ENCODE data around the gene CDK16. TPM values are rescaled to one million over a fixed set of nuclear protein-coding genes. Genes with fewer than 3 reads are reported as not detected.

The CDK16 gene
- total and polyA plus RNA-seq, 9 donors: 52.0 to 118 (median 101) TPM

- Histone ChIP-seq H3K27ac (ENCODE audit: low read length) (no peak overlapping the region), H3K4me3 (ENCODE audit: low read length) (no peak overlapping the region), H3K27me3 (ENCODE audit: control insufficient read depth, insufficient read depth, low read length) (peaks cover 42% of the 10 kb centered on the region), H3K36me3 (ENCODE audit: control insufficient read depth, insufficient read depth, low read length) (no peaks in the 10 kb centered on the region), H3K4me1 (ENCODE audit: control insufficient read depth, insufficient read depth, low read length) (no peaks in the 10 kb centered on the region), H3K9me3 (replicated peaks; ENCODE audit: control insufficient read depth, low read depth, low read length) (no peaks in the 10 kb centered on the region)
- no CpG with 5 or more reads among the region's 2 CpGs for WGBS (ENCODE audit: insufficient coverage)
- no peak for DNase-seq
Measured at GRCh38 chrX:47272013-47272408, 53.5 kb downstream of the CDK16 start.

DNA sequence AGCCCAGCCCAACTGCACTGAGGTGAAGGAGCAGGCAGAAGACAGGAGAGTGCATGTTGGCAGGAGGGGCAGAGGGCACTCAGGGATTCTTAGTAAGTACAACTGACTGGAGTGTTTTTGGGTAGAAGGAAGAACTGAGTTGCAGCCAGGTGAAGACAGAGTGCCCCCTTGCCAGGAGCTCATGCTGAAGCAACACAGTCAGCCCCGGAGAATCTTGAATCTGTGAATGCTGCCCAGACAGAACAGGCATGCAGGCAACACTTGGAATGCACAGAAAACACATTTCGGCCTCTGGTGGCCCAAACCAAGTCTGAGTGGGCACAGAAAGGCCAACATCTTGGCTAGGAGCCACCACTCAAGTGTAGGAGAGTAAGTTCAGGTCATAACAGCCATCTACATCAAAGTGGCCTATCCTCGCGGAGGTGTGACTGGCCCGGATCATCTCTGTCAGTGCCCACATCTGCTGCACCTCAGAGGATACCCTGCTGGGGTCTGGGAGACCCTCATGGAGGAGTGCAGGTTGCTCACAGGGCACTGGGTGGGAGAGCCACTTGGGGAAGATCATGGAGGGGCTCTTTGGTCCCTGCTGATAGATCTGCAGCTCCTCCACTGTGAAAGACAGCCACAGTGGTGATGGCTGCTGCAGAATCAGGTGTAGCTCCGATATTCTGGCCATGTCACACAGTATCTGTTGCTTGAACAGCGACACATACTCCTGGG lies 54.7 kb downstream of the CDK16 start:
- WGBS (ENCODE audit: insufficient coverage): 53% methylated on average over 5 of the region's 7 CpGs
- Histone ChIP-seq H3K36me3 (ENCODE audit: control insufficient read depth, insufficient read depth, low read length) (no peaks in the 10 kb centered on the region), H3K27me3 (ENCODE audit: control insufficient read depth, insufficient read depth, low read length) (peaks cover 46% of the 10 kb centered on the region)

DNA sequence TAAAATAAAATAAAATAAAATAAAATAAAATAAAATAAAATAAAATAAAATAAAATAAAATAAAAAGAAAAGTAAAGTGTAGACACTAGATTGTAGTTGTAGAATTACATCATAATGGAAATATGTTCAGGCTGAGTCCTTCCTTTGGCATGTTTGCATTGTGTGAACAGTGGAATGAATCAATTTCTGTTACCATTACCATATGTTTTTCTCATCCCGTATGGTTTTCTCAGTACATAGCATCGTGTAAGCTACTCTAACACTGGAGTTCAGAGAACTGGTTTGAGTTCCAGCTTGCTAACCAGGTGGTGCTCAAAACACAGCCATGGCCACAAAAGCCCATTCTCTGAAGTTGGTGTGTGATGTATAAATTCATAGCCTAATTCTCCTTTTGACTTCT lies 60.2 kb downstream of the CDK16 start:
- H3K9me3 ChIP-seq (replicated peaks; ENCODE audit: control insufficient read depth, low read depth, low read length): no peaks in the 10 kb centered on the region
- H3K36me3 ChIP-seq (ENCODE audit: control insufficient read depth, insufficient read depth, low read length): no peaks in the 10 kb centered on the region
- H3K27ac ChIP-seq (ENCODE audit: low read length): peak overlapping the region; percentile 4
- peaks cover 37% of the 10 kb centered on the region for H3K27me3 ChIP-seq (ENCODE audit: control insufficient read depth, insufficient read depth, low read length)
- no peak overlapping the region for H3K4me3 ChIP-seq (ENCODE audit: low read length)
- peaks cover 4% of the 10 kb centered on the region for H3K4me1 ChIP-seq (ENCODE audit: control insufficient read depth, insufficient read depth, low read length)
- WGBS (ENCODE audit: insufficient coverage): no CpG with 5 or more reads among the region's 2 CpGs
- peak; percentile 84 for DNase-seq

More for the DNA sequence above, 54.7 kb downstream of the CDK16 start:
- no peak for DNase-seq
- Histone ChIP-seq H3K4me3 (ENCODE audit: low read length) (no peak overlapping the region), H3K9me3 (replicated peaks; ENCODE audit: control insufficient read depth, low read depth, low read length) (no peaks in the 10 kb centered on the region), H3K27ac (ENCODE audit: low read length) (no peak overlapping the region), H3K4me1 (ENCODE audit: control insufficient read depth, insufficient read depth, low read length) (no peaks in the 10 kb centered on the region)

Other genes starting within 250 kb of the CDK16 start
- 3.1 TPM for gene RGN, start 140.2 kb upstream of the CDK16 start, total RNA-seq
- gene RGN, start 140.2 kb upstream of the CDK16 start, polyA plus RNA-seq (ENCODE audit: insufficient read depth in 1 of 8, insufficient read length in 8 of 8, low replicate concordance in 1 of 8): 1 to 10 TPM; 1.3 to 6.2 (median 2.3) TPM
- gene NDUFB11, start 74.0 kb upstream of the CDK16 start, total RNA-seq: 107 TPM
- 100 to 1,000 TPM in 3 of 8 donors, 10 to 100 TPM in 5; 96.9 to 117 (median 99.3) TPM for gene NDUFB11, start 74.0 kb upstream of the CDK16 start, polyA plus RNA-seq (ENCODE audit: insufficient read depth in 1 of 8, insufficient read length in 8 of 8, low replicate concordance in 1 of 8)
- 29.2 TPM for gene RBM10, start 73.5 kb upstream of the CDK16 start, total RNA-seq
- 10 to 100 TPM; 33.3 to 48.1 (median 41.3) TPM for gene RBM10, start 73.5 kb upstream of the CDK16 start, polyA plus RNA-seq (ENCODE audit: insufficient read depth in 1 of 8, insufficient read length in 8 of 8, low replicate concordance in 1 of 8)
- gene UBA1, start 24.9 kb upstream of the CDK16 start, total RNA-seq: 73.7 TPM
- 100 to 1,000 TPM; 119 to 148 (median 129) TPM for gene UBA1, start 24.9 kb upstream of the CDK16 start, polyA plus RNA-seq (ENCODE audit: insufficient read depth in 1 of 8, insufficient read length in 8 of 8, low replicate concordance in 1 of 8)
- gene USP11, start 14.3 kb downstream of the CDK16 start, total RNA-seq: 39.5 TPM
- gene USP11, start 14.3 kb downstream of the CDK16 start, polyA plus RNA-seq (ENCODE audit: insufficient read depth in 1 of 8, insufficient read length in 8 of 8, low replicate concordance in 1 of 8): 100 to 1,000 TPM in 5 of 8 donors, 10 to 100 TPM in 3; 81.0 to 115 (median 105) TPM
- 0.35 TPM for gene ZNF157, start 151.9 kb downstream of the CDK16 start, total RNA-seq
- under 1 TPM; 0.10 to 0.44 (median 0.21) TPM for gene ZNF157, start 151.9 kb downstream of the CDK16 start, polyA plus RNA-seq (ENCODE audit: insufficient read depth in 1 of 8, insufficient read length in 8 of 8, low replicate concordance in 1 of 8)

Measured in muscle of leg (tissue), 11 donors.